NCI-H748 (cell line): ENCODE results near the gene MOB3B.
"Not testable (repeated sequence)": the region's sequence is repeated elsewhere in the genome, so short reads cannot be mapped to it uniquely, and the experiment has no call there.

Experiments
- DNase-seq: peaks from one replicate; lab custom pipeline; 2025; ENCODE audit not compliant: unreplicated experiment; lab: John Stamatoyannopoulos, UW

The MOB3B gene

GRCh38 chr9:27519466-27520465 lies 9.8 kb downstream of the MOB3B start:
- no peak for DNase-seq

- no peak for DNase-seq
These were observed 10.8 kb downstream of the MOB3B start for GRCh38 chr9:27518809-27519208.

GRCh38 chr9:27518006-27518405 lies 11.6 kb downstream of the MOB3B start:
- DNase-seq: no peak

- no peak for DNase-seq
These were observed 15.1 kb downstream of the MOB3B start for GRCh38 chr9:27514551-27514950.

- DNase-seq: no peak
These were observed 17.8 kb downstream of the MOB3B start for GRCh38 chr9:27511771-27512170.

GRCh38 chr9:27510780-27511179 lies 18.8 kb downstream of the MOB3B start:
- no peak for DNase-seq

GRCh38 chr9:27506981-27507380 lies 22.6 kb downstream of the MOB3B start:
- no peak for DNase-seq

- DNase-seq: no peak
These were observed 23.9 kb downstream of the MOB3B start for GRCh38 chr9:27505744-27506161.

GRCh38 chr9:27504259-27504658 lies 25.4 kb downstream of the MOB3B start:
- no peak for DNase-seq

GRCh38 chr9:27503623-27504022 lies 26.0 kb downstream of the MOB3B start:
- no peak for DNase-seq

- not testable (repeated sequence) for DNase-seq
These were observed 28.7 kb downstream of the MOB3B start for GRCh38 chr9:27500902-27501301.

- no peak for DNase-seq
These were observed 30.2 kb downstream of the MOB3B start for GRCh38 chr9:27499451-27499850.

GRCh38 chr9:27497883-27498417 lies 31.7 kb downstream of the MOB3B start:
- DNase-seq: no peak

- no peak for DNase-seq
These were observed 33.5 kb downstream of the MOB3B start for GRCh38 chr9:27496135-27496504.

GRCh38 chr9:27495480-27496134 lies 34.0 kb downstream of the MOB3B start:
- no peak for DNase-seq

- no peak for DNase-seq
These were observed 38.5 kb downstream of the MOB3B start for GRCh38 chr9:27491154-27491553.

GRCh38 chr9:27489087-27489876 lies 40.3 kb downstream of the MOB3B start:
- no peak for DNase-seq

GRCh38 chr9:27487927-27488326 lies 41.7 kb downstream of the MOB3B start:
- peak; percentile 61 for DNase-seq

- DNase-seq: no peak
These were observed 42.4 kb downstream of the MOB3B start for GRCh38 chr9:27487128-27487640.

GRCh38 chr9:27485158-27485557 lies 44.5 kb downstream of the MOB3B start:
- no peak for DNase-seq

- DNase-seq: no peak
These were observed 46.0 kb downstream of the MOB3B start for GRCh38 chr9:27483576-27483975.
